ENCODE results near the gene MRGPRE.

GRCh38 chr11:3228445-3228829, 3.8 kb downstream of the MRGPRE start:
- TF ChIP-seq CTCF (IDR thresholded peaks at IDR 0.05) (no peak), POLR2A (IDR thresholded peaks at IDR 0.05) (no peak)
